Choroid plexus epithelial cell (primary cell): ENCODE results near the gene DYRK1A.

Experiments
- DNase-seq: peaks from one replicate; pipeline ENCODE4 v3.0.0-alpha.2; 2010; ENCODE audit warnings: low read depth
- H3K4me3 ChIP-seq: 2 replicates; pipeline ENCODE4 v1.5.1; 2011; ENCODE audit warnings: low read depth, mild to moderate bottlenecking, control low read depth, low read length, moderate library complexity
- CTCF ChIP-seq: conservative IDR thresholded peaks from 2 replicates; pipeline ENCODE4 v1.5.1; 2011; ENCODE audit warnings: low read depth, mild to moderate bottlenecking, control low read depth, inconsistent platforms, low read length, moderate library complexity

Gene DYRK1A

GRCh38 chr21:37528150-37528937, 161.8 kb downstream of the DYRK1A start:
- no peak for TF ChIP-seq CTCF
- DNase-seq = no peak
- H3K4me3 ChIP-seq = no peak overlapping the region

- DNase-seq = no peak
- TF ChIP-seq CTCF = no peak
- H3K4me3 ChIP-seq = no peak overlapping the region
These were observed 163.1 kb downstream of the DYRK1A start for GRCh38 chr21:37529649-37530048.

- DNase-seq = no peak
- no peak for TF ChIP-seq CTCF
- H3K4me3 ChIP-seq = no peak overlapping the region
These were observed 164.4 kb downstream of the DYRK1A start for GRCh38 chr21:37530901-37531351.

GRCh38 chr21:37531431-37531932, 164.9 kb downstream of the DYRK1A start:
- no peak for DNase-seq
- H3K4me3 ChIP-seq = no peak overlapping the region
- no peak for TF ChIP-seq CTCF

GRCh38 chr21:37532868-37533780, 166.6 kb downstream of the DYRK1A start:
- DNase-seq = peak; percentile 60
- TF ChIP-seq CTCF = no peak
- no peak overlapping the region for H3K4me3 ChIP-seq

- no peak for TF ChIP-seq CTCF
These were observed 167.9 kb downstream of the DYRK1A start for GRCh38 chr21:37534431-37534830.

More at GRCh38 chr21:37534431-37534830, 167.9 kb downstream of the DYRK1A start:
- no peak overlapping the region for H3K4me3 ChIP-seq
- no peak for DNase-seq
